ENCODE data around the gene JUNB. TPM values are rescaled to one million over a fixed set of nuclear protein-coding genes. Genes with fewer than 3 reads are reported as not detected.

Gene JUNB
- total RNA-seq, 4 donors from 2014 or later = 852 to 2,498 (median 1,079) TPM

DNA sequence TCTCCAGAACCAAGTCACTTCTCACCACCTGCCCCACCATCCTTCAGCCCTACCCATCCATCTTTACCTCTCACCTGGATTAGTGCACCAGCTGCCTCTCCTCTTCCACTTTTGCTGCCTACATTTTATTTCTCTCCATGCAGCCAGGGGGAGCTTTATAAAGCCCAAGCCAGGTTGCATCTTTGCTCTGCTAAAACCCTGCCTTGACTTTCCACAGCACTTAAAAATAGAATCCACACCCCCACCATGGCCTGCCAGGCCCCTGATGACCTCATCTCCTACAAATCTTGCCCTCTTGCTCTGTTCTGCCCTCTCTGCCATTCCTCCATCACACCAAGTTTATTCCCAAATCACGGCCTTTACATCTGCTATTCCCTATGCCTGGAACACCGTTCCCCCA lies 17.7 kb upstream of the JUNB start:
- no peak for ATAC-seq (ENCODE audit: low FRiP score)
- DNase-seq (ENCODE audit: low spot score) = no peak
- no peak for TF ChIP-seq CTCF (IDR thresholded peaks at IDR 0.05)

DNA sequence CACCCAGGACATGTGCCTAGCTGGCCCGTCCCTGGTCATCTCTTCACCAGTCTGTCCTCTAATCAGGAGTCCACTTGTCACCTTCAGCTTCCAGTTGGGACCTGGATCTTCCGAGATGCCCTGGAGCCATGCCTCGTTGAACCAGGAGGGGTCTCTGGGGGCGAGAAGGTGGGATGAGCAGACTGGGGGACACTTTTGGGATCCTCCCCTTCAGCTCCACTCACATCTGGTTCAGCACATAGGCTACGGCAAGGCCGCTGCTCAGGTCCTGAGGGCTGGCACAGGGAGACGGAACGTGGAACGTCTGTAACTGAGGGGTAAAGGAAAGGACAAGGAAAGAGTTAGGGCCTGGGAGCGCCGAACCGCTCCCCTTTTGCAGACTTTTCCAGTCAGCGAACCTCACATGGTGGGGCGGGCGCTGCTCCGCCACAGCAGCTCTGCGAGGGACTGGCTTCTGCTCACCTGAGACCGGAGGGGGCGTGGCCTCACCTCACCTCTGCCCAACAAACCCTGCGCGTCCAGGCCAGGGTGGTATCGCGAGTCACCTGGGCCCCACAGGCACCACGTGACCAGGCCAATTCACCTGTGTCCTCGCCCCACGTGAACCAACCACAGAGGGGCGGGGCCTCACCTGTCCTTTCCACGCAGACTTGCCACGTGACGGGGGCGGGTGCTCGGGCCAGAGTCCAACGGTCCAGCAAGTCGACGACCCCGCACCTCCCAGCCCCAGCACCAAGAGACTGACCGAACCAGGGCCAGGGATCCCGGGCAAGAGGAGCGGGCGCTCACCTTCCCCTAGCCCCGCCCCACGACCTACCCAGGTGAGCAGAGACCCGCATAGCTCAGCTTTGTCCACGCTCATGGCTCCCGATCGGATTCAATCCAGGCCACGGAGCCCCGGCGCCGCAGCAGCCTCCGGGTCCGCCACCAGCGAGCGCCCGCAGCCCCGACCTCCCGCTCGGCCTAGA lies 16.4 kb upstream of the JUNB start, which contains the start of gene HOOK2:
TSS of gene HOOK2 (minus strand) at position 965 of the 968 bp plus-strand sequence. CDS start at position 862, 103 bp downstream.
- TF ChIP-seq CTCF (IDR thresholded peaks at IDR 0.05) = no peak
- DNase-seq (ENCODE audit: low spot score) (no peak), ATAC-seq (ENCODE audit: low FRiP score) (peak; percentile 5)

- ATAC-seq (ENCODE audit: low FRiP score) = peak; percentile 53
Measured at GRCh38 chr19:12777217-12778016, 13.9 kb upstream of the JUNB start.

GRCh38 chr19:12778017-12778904 lies 13.0 kb upstream of the JUNB start:
- DNase-seq (ENCODE audit: low spot score) = no peak
- TF ChIP-seq CTCF (IDR thresholded peaks at IDR 0.05) = no peak
- ATAC-seq (ENCODE audit: low FRiP score) = peak; percentile 21

More at GRCh38 chr19:12777217-12778016, 13.9 kb upstream of the JUNB start:
- DNase-seq (ENCODE audit: low spot score) = no peak
- peak in 2 of 3 donors; percentile 87 to 96 for TF ChIP-seq CTCF (IDR thresholded peaks at IDR 0.05)

DNA sequence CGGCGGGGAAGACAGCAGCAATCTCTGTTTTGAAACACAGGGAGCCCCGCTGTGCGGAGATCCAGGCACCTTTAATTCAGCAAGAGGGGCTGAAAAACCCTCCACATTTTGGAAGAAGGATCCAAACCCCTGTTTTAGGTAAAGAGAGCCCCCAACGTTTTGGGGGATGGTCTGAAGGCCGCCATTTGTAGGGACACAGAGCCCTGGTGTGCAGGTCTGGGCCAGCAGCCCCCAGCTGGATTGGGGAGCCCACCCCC lies 12.5 kb upstream of the JUNB start:
- no peak for DNase-seq (ENCODE audit: low spot score)
- no peak for TF ChIP-seq CTCF (IDR thresholded peaks at IDR 0.05)
- ATAC-seq (ENCODE audit: low FRiP score) = no peak

- no peak for TF ChIP-seq CTCF (IDR thresholded peaks at IDR 0.05)
- peak; percentile 25 for ATAC-seq (ENCODE audit: low FRiP score)
- DNase-seq (ENCODE audit: low spot score) = no peak
Measured at GRCh38 chr19:12779162-12779993, 11.9 kb upstream of the JUNB start.

All from omental fat pad (tissue), 4 donors.